CD14-positive monocyte (primary cell): Measurements from ENCODE around the gene ABCC2. TPM values are rescaled to one million over a fixed set of nuclear protein-coding genes. Genes with fewer than 3 reads are reported as not detected.
"Not testable (repeated sequence)": the region's sequence is repeated elsewhere in the genome, so short reads cannot be mapped to it uniquely, and the experiment has no call there.

ENCODE experiments used
- DNase-seq, 3 donors: peaks; one replicate each; pipeline ENCODE4 v3.0.0-alpha.2; 2011 to 2022
- H2AFZ ChIP-seq: 2 replicates; pipeline ENCODE4 v1.6.0; 2012; ENCODE audit warnings: mild to moderate bottlenecking, low read depth, low read length, inconsistent platforms; ENCODE audit not compliant: insufficient read depth, poor library complexity, severe bottlenecking
- H3K27ac ChIP-seq, 2 donors: 1 replicate in 1 of 2; 2 replicates in 1 of 2; pipeline ENCODE4 v1.5.1; 2012 to 2013; ENCODE audit warnings: low read length in 2 of 2, control low read depth in 1 of 2, inconsistent platforms in 1 of 2, low read depth in 1 of 2, mild to moderate bottlenecking in 1 of 2
- H3K27me3 ChIP-seq, 2 donors: one replicate each; pipeline versions ENCODE4 v1.6.0 to v1.6.1; 2011 to 2013; ENCODE audit warnings: low read length in 2 of 2; ENCODE audit not compliant: control insufficient read depth in 2 of 2, insufficient read depth in 2 of 2
- H3K36me3 ChIP-seq, 2 donors: replicated peaks in 1 of 2; 1 replicate in 1 of 2; 2 replicates in 1 of 2; pipeline versions ENCODE4 v1.5.1 to v1.6.1; 2012 to 2013; ENCODE audit warnings: low read length in 2 of 2, control low read depth in 1 of 2, inconsistent platforms in 1 of 2, mild to moderate bottlenecking in 1 of 2; ENCODE audit not compliant: insufficient read depth in 2 of 2, control insufficient read depth in 1 of 2
- H3K4me1 ChIP-seq, 2 donors: 1 replicate in 1 of 2; 2 replicates in 1 of 2; pipeline versions ENCODE4 v1.5.1 to v1.6.1; 2012 to 2013; ENCODE audit warnings: low read length in 2 of 2, control low read depth in 1 of 2, inconsistent platforms in 1 of 2, mild to moderate bottlenecking in 1 of 2, moderate library complexity in 1 of 2; ENCODE audit not compliant: insufficient read depth in 2 of 2, control insufficient read depth in 1 of 2
- H3K4me2 ChIP-seq: replicated peaks from 2 replicates; pipeline ENCODE3; 2012; ENCODE audit warnings: low read length, moderate library complexity, mild to moderate bottlenecking; ENCODE audit not compliant: poor library complexity, severe bottlenecking; ENCODE audit errors: extremely low read depth
- H3K4me3 ChIP-seq, 3 experiments: fragments of 200-600 bp in 1 of 3; sonication (generic) in 1 of 3; replicated peaks in 1 of 3; 1 replicate in 2 of 3; 2 replicates in 1 of 3; pipeline ENCODE4 v1.5.1; 2011 to 2013; ENCODE audit warnings: low read length in 3 of 3, mild to moderate bottlenecking in 3 of 3, control low read depth in 2 of 3, low read depth in 2 of 3, inconsistent platforms in 1 of 3, moderate library complexity in 1 of 3
- H3K79me2 ChIP-seq: 2 replicates; pipeline ENCODE4 v1.6.0; 2012; ENCODE audit warnings: mild to moderate bottlenecking, control low read depth, inconsistent platforms, low read length, moderate library complexity; ENCODE audit not compliant: insufficient read depth
- H3K9ac ChIP-seq: 2 replicates; pipeline ENCODE4 v1.6.0; 2017; ENCODE audit warnings: low read length, mild to moderate bottlenecking; ENCODE audit not compliant: insufficient read depth, poor library complexity, severe bottlenecking
- H3K9me3 ChIP-seq, 2 donors: replicated peaks in 1 of 2; 1 replicate in 1 of 2; 2 replicates in 1 of 2; pipeline versions ENCODE4 v1.5.1 to v1.6.1; 2012 to 2013; ENCODE audit warnings: low read length in 2 of 2, control low read depth in 1 of 2; ENCODE audit not compliant: control insufficient read depth in 1 of 2, insufficient read depth in 1 of 2
- H4K20me1 ChIP-seq: 2 replicates; pipeline ENCODE4 v1.6.0; 2012; ENCODE audit warnings: mild to moderate bottlenecking, low read length, control low read depth, moderate library complexity; ENCODE audit not compliant: insufficient read depth
- H3K27ac Mint-ChIP-seq, 7 donors: one replicate each; pipeline ENCODE4 v1.8.0; 2020; ENCODE audit warnings: mild to moderate bottlenecking in 7 of 7, mixed read lengths in 7 of 7, moderate library complexity in 6 of 7, inconsistent platforms in 2 of 7
- H3K27me3 Mint-ChIP-seq, 3 donors: one replicate each; pipeline ENCODE4 v1.8.0; 2021 to 2022; ENCODE audit warnings: low read depth in 3 of 3, mild to moderate bottlenecking in 3 of 3, mixed read lengths in 3 of 3, moderate library complexity in 3 of 3, inconsistent platforms in 1 of 3
- H3K36me3 Mint-ChIP-seq, 2 donors: one replicate each; pipeline ENCODE4 v1.8.0; 2020; ENCODE audit warnings: mixed read lengths in 2 of 2, inconsistent platforms in 1 of 2, mild to moderate bottlenecking in 1 of 2
- H3K4me1 Mint-ChIP-seq: one replicate; pipeline ENCODE4 v1.8.0; 2020; ENCODE audit warnings: mild to moderate bottlenecking, mixed read lengths
- H3K4me3 Mint-ChIP-seq, 2 donors: one replicate each; pipeline ENCODE4 v1.8.0; 2020; ENCODE audit warnings: mild to moderate bottlenecking in 2 of 2, mixed read lengths in 2 of 2, moderate library complexity in 1 of 2
- H3K9me3 Mint-ChIP-seq, 7 donors: one replicate each; pipeline ENCODE4 v1.8.0; 2020 to 2022; ENCODE audit warnings: mixed read lengths in 7 of 7, mild to moderate bottlenecking in 6 of 7, moderate library complexity in 6 of 7, inconsistent platforms in 2 of 7
- WGBS: methylation state at CpG from one replicate; pipeline ENCODE4 v1.1.5; 2013; ENCODE audit warnings: missing lambda C conversion rate; ENCODE audit not compliant: insufficient coverage; 5-methylcytosine and 5-hydroxymethylcytosine counted together
- intact Hi-C, 2 donors: fragments of 100-400 bp; cut with micrococcal nuclease; formaldehyde crosslinking; loops; one replicate each; pipeline versions ENCODE4 v1.15.0 to v1.15.1; 2023
- polyA plus RNA-seq, 3 donors: library from polyadenylated mRNA; depleted of rRNA in 1 of 3; unstranded in 2 of 3; stranded (reverse) in 1 of 3; fragments of 300-500 nt in 2 of 3; fragments of >200 nt in 1 of 3; fragmentation: Illumina TruSeq in 2 of 3; gene quantifications; 1 replicate in 2 of 3; 2 replicates in 1 of 3; pipeline ENCODE4 v1.2.3, GENCODE V29; 2012 to 2021
- TF ChIP-seq, protein P1 (sequence below): fragments of 200-600 bp; IDR thresholded peaks from one replicate; pipeline ENCODE4 v1.8.0; 2022; ENCODE audit warnings: antibody characterized with exemption, mild to moderate bottlenecking

ABCC2 gene
- polyA plus RNA-seq, 3 donors = 0.09 to 2.7 (median 0.35) TPM

DNA sequence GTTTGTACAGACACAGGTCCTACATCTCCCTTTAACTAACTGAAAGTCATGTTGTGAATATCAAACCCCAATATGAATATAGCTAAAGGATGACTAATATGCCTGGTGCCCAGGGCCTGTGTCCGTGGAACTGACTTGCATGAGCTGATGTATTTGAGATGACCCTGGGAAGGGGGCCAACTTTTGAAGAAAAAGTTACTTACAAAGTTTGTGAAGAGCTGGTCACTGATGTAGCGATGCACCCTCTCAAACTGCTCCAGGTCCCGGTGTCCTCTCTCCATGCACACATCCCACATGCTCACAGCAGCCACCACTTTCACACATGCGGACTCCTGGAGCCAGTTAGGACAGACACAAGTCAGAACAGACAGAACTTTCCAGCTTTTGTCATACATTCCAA, 106.2 kb downstream of the ABCC2 start:
- peaks cover 45 to 68% of the 10 kb centered on the region in 2 donors for H3K36me3 Mint-ChIP-seq
- TF ChIP-seq, protein P1, sequence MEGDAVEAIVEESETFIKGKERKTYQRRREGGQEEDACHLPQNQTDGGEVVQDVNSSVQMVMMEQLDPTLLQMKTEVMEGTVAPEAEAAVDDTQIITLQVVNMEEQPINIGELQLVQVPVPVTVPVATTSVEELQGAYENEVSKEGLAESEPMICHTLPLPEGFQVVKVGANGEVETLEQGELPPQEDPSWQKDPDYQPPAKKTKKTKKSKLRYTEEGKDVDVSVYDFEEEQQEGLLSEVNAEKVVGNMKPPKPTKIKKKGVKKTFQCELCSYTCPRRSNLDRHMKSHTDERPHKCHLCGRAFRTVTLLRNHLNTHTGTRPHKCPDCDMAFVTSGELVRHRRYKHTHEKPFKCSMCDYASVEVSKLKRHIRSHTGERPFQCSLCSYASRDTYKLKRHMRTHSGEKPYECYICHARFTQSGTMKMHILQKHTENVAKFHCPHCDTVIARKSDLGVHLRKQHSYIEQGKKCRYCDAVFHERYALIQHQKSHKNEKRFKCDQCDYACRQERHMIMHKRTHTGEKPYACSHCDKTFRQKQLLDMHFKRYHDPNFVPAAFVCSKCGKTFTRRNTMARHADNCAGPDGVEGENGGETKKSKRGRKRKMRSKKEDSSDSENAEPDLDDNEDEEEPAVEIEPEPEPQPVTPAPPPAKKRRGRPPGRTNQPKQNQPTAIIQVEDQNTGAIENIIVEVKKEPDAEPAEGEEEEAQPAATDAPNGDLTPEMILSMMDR = no peak
- no peak overlapping the region for H2AFZ ChIP-seq
- no peak overlapping the region for H3K27ac ChIP-seq
- H4K20me1 ChIP-seq = no peaks in the 10 kb centered on the region
- H3K4me2 ChIP-seq = no peak overlapping the region
- no peak overlapping the region for H3K27ac Mint-ChIP-seq
- H3K9ac ChIP-seq = no peak overlapping the region
- 100% methylated on average over 1 of the region's 4 CpGs for WGBS
- H3K4me3 ChIP-seq = no peak overlapping the region
- H3K4me3 Mint-ChIP-seq = no peak overlapping the region
- no peaks in the 10 kb centered on the region for H3K4me1 ChIP-seq
- no peaks in the 10 kb centered on the region for H3K9me3 ChIP-seq
- peaks cover 0 to 2% (median 0%) of the 10 kb centered on the region in 7 donors for H3K9me3 Mint-ChIP-seq
- H3K79me2 ChIP-seq = no peaks in the 10 kb centered on the region
- DNase-seq = no peak
- peaks cover 34 to 70% of the 10 kb centered on the region in 2 donors for H3K36me3 ChIP-seq
- no peaks in the 10 kb centered on the region for H3K27me3 ChIP-seq
- no peaks in the 10 kb centered on the region for H3K27me3 Mint-ChIP-seq
- intact Hi-C loops = no loop called here
- H3K4me1 Mint-ChIP-seq = no peaks in the 10 kb centered on the region

DNA sequence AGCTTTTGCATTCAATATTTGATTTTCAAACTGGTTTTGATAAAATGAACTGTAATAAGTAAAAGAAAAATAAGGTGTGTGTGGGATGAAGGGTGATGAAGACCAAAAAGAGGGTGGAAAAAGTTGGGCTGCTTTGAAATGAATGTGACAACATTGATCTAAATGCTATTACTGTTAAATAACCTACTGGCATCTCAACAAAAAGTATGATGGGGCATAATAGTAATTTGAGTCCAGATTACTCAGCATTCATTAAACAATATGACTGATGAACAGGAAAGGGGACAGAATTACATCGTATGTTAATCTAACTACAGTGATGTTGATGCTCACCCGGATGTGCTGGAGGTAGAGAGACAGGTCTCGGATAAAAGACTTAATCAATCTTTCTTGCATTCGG, 112.2 kb downstream of the ABCC2 start:
- Histone ChIP-seq H3K9ac (no peak overlapping the region), H4K20me1 (no peaks in the 10 kb centered on the region), H3K9me3 (no peaks in the 10 kb centered on the region), H3K27ac (no peak overlapping the region), H2AFZ (no peak overlapping the region), H3K4me3 (no peak overlapping the region), H3K27me3 (no peaks in the 10 kb centered on the region), H3K4me1 (no peaks in the 10 kb centered on the region), H3K79me2 (no peaks in the 10 kb centered on the region), H3K4me2 (no peak overlapping the region), H3K36me3 (peaks cover 47 to 63% of the 10 kb centered on the region in 2 donors)
- no peaks in the 10 kb centered on the region for H3K27me3 Mint-ChIP-seq
- intact Hi-C loops = no loop called here
- H3K9me3 Mint-ChIP-seq = peaks cover 0 to 2% (median 0%) of the 10 kb centered on the region in 7 donors
- DNase-seq = no peak
- no CpG with 5 or more reads among the region's 4 CpGs for whole genome bisulfite sequencing
- H3K27ac Mint-ChIP-seq = peak overlapping the region in 1 of 7 donors; percentile 6
- H3K4me1 Mint-ChIP-seq = no peaks in the 10 kb centered on the region
- TF ChIP-seq, protein P1 = no peak
- peaks cover 57 to 75% of the 10 kb centered on the region in 2 donors for H3K36me3 Mint-ChIP-seq
- H3K4me3 Mint-ChIP-seq = no peak overlapping the region

DNA sequence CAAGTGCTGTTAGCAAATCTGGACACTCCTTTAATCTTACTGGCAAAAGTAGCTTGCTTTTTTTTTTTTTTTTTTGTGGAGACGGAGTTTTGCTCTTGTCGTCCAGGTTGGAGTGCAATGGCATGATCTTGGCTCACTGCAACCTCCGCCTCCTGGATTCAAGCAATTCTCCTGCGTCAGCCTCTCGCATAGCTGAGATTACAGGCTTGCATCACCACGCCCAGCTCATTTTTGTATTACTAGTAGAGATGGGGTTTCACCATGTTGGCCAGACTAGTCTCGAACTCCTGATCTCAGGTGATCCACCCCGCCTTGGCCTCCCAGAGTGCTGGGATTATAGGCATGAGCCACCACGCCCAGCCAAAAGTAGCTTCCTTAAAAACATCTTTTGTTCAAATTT, 112.6 kb downstream of the ABCC2 start:
- H3K9me3 ChIP-seq, H3K4me2 ChIP-seq, H3K4me1 Mint-ChIP-seq, H3K9me3 Mint-ChIP-seq, intact Hi-C loops, H3K9ac ChIP-seq, H3K4me1 ChIP-seq, H2AFZ ChIP-seq, H3K79me2 ChIP-seq, DNase-seq, H3K4me3 Mint-ChIP-seq, H4K20me1 ChIP-seq, H3K27me3 ChIP-seq, H3K27ac Mint-ChIP-seq, H3K4me3 ChIP-seq, H3K27me3 Mint-ChIP-seq, H3K27ac ChIP-seq: not testable (repeated sequence)
- peaks cover 47 to 62% of the 10 kb centered on the region in 2 donors for H3K36me3 ChIP-seq
- 93% methylated on average over 2 of the region's 9 CpGs for WGBS
- peaks cover 60 to 78% of the 10 kb centered on the region in 2 donors for H3K36me3 Mint-ChIP-seq
